LNCaP clone FGC (cell line): ENCODE results near the gene TTLL9.

ENCODE experiments used
- DNase-seq: peaks from one replicate; pipeline ENCODE4 v3.0.0-alpha.2; 2011; ENCODE audit warnings: low read depth
- H3K4me3 ChIP-seq: 2 replicates; pipeline ENCODE4 v1.5.1; 2011; ENCODE audit warnings: mild to moderate bottlenecking, low read depth, low read length, control low read depth
- CTCF ChIP-seq: IDR thresholded peaks from 2 replicates; pipeline ENCODE4 v1.5.1; 2012; ENCODE audit warnings: mild to moderate bottlenecking; ENCODE audit not compliant: control insufficient read depth, insufficient read depth; ENCODE audit errors: extremely low read depth

TTLL9 gene

GRCh38 chr20:31968291-31969126, 98.1 kb downstream of the TTLL9 start:
- no peak for DNase-seq
- TF ChIP-seq CTCF: no peak
- H3K4me3 ChIP-seq: no peak overlapping the region

GRCh38 chr20:31969991-31970390, 99.6 kb downstream of the TTLL9 start:
- TF ChIP-seq CTCF: no peak
- no peak overlapping the region for H3K4me3 ChIP-seq
- DNase-seq: no peak

- TF ChIP-seq CTCF: no peak
- no peak overlapping the region for H3K4me3 ChIP-seq
- no peak for DNase-seq
Observed at GRCh38 chr20:31972471-31973021, 102.1 kb downstream of the TTLL9 start.

GRCh38 chr20:31974296-31974695, 103.9 kb downstream of the TTLL9 start:
- no peak for DNase-seq
- H3K4me3 ChIP-seq: no peak overlapping the region
- TF ChIP-seq CTCF: no peak

- no peak overlapping the region for H3K4me3 ChIP-seq
- no peak for TF ChIP-seq CTCF
- DNase-seq: no peak
Observed at GRCh38 chr20:31974951-31975487, 104.6 kb downstream of the TTLL9 start.

- no peak overlapping the region for H3K4me3 ChIP-seq
- no peak for TF ChIP-seq CTCF
- no peak for DNase-seq
Observed at GRCh38 chr20:31975874-31976273, 105.4 kb downstream of the TTLL9 start.
